GM12891 (cell line): ENCODE results near the gene CTNNA3.

Experiments used
- PAX5 ChIP-seq: IDR thresholded peaks from 2 replicates; pipeline ENCODE4 v1.6.1; 2011; ENCODE audit warnings: low read length, moderate library complexity, mild to moderate bottlenecking; ENCODE audit not compliant: insufficient read depth, severe bottlenecking
- POLR2A ChIP-seq: IDR thresholded peaks from 2 replicates; pipeline ENCODE4 v1.6.1; 2011; ENCODE audit warnings: low read depth, low read length, control low read depth
- POLR2AphosphoS5 ChIP-seq: IDR thresholded peaks from 2 replicates; pipeline ENCODE4 v1.6.1; 2011; ENCODE audit warnings: low read depth, low read length, control low read depth
- POU2F2 ChIP-seq: IDR thresholded peaks from 2 replicates; pipeline ENCODE4 v1.6.1; 2011; ENCODE audit warnings: low read depth, mild to moderate bottlenecking, control low read depth, low read length, moderate library complexity

GRCh38 chr10:67100951-67101350 is 595.0 kb downstream of the CTNNA3 start:
- TF ChIP-seq POLR2A (no peak), POLR2AphosphoS5 (no peak), PAX5 (no peak), POU2F2 (no peak)
